DND-41 (cell line): ENCODE data around the gene NFIB.

Experiments
- EZH2 ChIP-seq: IDR thresholded peaks from 3 replicates; pipeline ENCODE4 v1.6.1; 2012; ENCODE audit warnings: borderline replicate concordance, low read depth, mild to moderate bottlenecking, moderate library complexity, low read length, inconsistent platforms; ENCODE audit not compliant: severe bottlenecking
- TF ChIP-seq, protein P1 (sequence below): IDR thresholded peaks from 2 replicates; pipeline ENCODE4 v1.5.1; 2012; ENCODE audit warnings: borderline replicate concordance, low read length, moderate library complexity, mild to moderate bottlenecking; ENCODE audit not compliant: poor library complexity, severe bottlenecking; ENCODE audit errors: extremely low read depth

DNA sequence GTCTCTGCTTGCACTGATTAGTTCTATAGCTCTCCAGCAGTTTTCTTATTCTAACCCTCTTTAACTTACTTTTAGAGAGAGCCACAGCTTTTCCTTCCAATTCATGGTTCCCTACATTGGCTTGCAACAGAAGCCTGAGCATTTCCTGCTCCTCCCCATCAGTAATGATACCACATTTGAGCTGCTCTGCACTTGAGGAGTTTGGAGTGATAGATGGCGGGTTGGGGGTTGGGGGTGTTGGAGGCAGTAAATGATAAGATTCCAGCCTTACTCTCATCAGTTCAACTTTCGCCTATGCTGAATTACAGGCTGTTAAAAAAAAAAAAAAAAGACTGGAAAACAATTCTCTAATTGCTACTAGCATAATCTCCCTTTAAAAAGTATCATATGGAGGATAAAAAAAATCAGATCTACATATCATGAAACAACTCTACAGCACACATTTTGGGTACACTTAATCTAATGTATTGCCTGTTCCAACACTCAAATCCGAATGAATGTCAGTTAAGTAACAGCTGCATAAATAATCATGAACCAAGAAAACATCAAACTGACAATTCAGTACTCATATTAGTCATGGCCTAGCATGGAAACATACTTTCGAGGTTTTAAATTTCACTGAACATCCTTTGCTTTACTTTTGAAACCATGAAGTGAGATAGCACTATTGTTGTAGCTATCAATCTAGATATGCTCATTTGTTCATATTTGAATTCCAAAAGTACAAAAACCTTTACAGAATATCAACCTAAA, 224.7 kb downstream of the NFIB start:
- TF ChIP-seq, protein P1, sequence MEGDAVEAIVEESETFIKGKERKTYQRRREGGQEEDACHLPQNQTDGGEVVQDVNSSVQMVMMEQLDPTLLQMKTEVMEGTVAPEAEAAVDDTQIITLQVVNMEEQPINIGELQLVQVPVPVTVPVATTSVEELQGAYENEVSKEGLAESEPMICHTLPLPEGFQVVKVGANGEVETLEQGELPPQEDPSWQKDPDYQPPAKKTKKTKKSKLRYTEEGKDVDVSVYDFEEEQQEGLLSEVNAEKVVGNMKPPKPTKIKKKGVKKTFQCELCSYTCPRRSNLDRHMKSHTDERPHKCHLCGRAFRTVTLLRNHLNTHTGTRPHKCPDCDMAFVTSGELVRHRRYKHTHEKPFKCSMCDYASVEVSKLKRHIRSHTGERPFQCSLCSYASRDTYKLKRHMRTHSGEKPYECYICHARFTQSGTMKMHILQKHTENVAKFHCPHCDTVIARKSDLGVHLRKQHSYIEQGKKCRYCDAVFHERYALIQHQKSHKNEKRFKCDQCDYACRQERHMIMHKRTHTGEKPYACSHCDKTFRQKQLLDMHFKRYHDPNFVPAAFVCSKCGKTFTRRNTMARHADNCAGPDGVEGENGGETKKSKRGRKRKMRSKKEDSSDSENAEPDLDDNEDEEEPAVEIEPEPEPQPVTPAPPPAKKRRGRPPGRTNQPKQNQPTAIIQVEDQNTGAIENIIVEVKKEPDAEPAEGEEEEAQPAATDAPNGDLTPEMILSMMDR = no peak
- TF ChIP-seq EZH2 = no peak
